Measurements from ENCODE around the gene DCTN5. TPM values are rescaled to one million over a fixed set of nuclear protein-coding genes. Genes with fewer than 3 reads are reported as not detected.

DCTN5 gene
- polyA plus RNA-seq, 1 donor: 54.0 TPM

GRCh38 chr16:23678430-23679273 lies 37.4 kb downstream of the DCTN5 start, which contains the start of gene PLK1:
Gene PLK1, plus strand, starts transcription at chr16:23678889. Its CDS starts 44 bp downstream, at chr16:23678933.
- Histone ChIP-seq H3K27me3 (ENCODE audit: control insufficient read depth, insufficient read depth, low read length) (no peaks in the 10 kb centered on the region), H3K27ac (ENCODE audit: low read length) (peak within 1 kb of the TSS; percentile 51), H3K9me3 (ENCODE audit: control insufficient read depth, low read depth, low read length) (no peaks in the 10 kb centered on the region), H3K36me3 (ENCODE audit: control insufficient read depth, insufficient read depth, low read length) (peaks cover 32% of the 10 kb centered on the region), H3K4me1 (ENCODE audit: control insufficient read depth, insufficient read depth, low read length) (peaks cover 29% of the 10 kb centered on the region), H3K4me3 (ENCODE audit: low read length) (peak within 1 kb of the TSS; percentile 67)
- DNase-seq: peak; percentile 71 to 86
- WGBS (ENCODE audit: insufficient coverage, low lambda C conversion rate): no CpG with 5 or more reads among the region's 75 CpGs

- H3K27ac ChIP-seq (ENCODE audit: low read length): no peak overlapping the region
- H3K9me3 ChIP-seq (ENCODE audit: control insufficient read depth, low read depth, low read length): no peaks in the 10 kb centered on the region
- peak; percentile 55 to 68 for DNase-seq
- H3K36me3 ChIP-seq (ENCODE audit: control insufficient read depth, insufficient read depth, low read length): peaks cover 38% of the 10 kb centered on the region
- WGBS (ENCODE audit: insufficient coverage, low lambda C conversion rate): no CpG with 5 or more reads among the region's 24 CpGs
- H3K4me1 ChIP-seq (ENCODE audit: control insufficient read depth, insufficient read depth, low read length): peaks cover 29% of the 10 kb centered on the region
- H3K27me3 ChIP-seq (ENCODE audit: control insufficient read depth, insufficient read depth, low read length): no peaks in the 10 kb centered on the region
- peak overlapping the region; percentile 67 for H3K4me3 ChIP-seq (ENCODE audit: low read length)
These were observed 38.2 kb downstream of the DCTN5 start for GRCh38 chr16:23679274-23679985.

- peaks cover 37% of the 10 kb centered on the region for H3K36me3 ChIP-seq (ENCODE audit: control insufficient read depth, insufficient read depth, low read length)
- no peaks in the 10 kb centered on the region for H3K9me3 ChIP-seq (ENCODE audit: control insufficient read depth, low read depth, low read length)
- peak overlapping the region; percentile 67 for H3K4me3 ChIP-seq (ENCODE audit: low read length)
- DNase-seq: no peak
- no peak overlapping the region for H3K27ac ChIP-seq (ENCODE audit: low read length)
- H3K27me3 ChIP-seq (ENCODE audit: control insufficient read depth, insufficient read depth, low read length): no peaks in the 10 kb centered on the region
- H3K4me1 ChIP-seq (ENCODE audit: control insufficient read depth, insufficient read depth, low read length): peaks cover 29% of the 10 kb centered on the region
- no CpG with 5 or more reads among the region's 6 CpGs for WGBS (ENCODE audit: insufficient coverage, low lambda C conversion rate)
These were observed 38.7 kb downstream of the DCTN5 start for GRCh38 chr16:23679986-23680336.

- Histone ChIP-seq H3K4me3 (ENCODE audit: low read length) (no peak overlapping the region), H3K36me3 (ENCODE audit: control insufficient read depth, insufficient read depth, low read length) (peaks cover 42% of the 10 kb centered on the region), H3K27ac (ENCODE audit: low read length) (no peak overlapping the region), H3K9me3 (ENCODE audit: control insufficient read depth, low read depth, low read length) (no peaks in the 10 kb centered on the region), H3K27me3 (ENCODE audit: control insufficient read depth, insufficient read depth, low read length) (no peaks in the 10 kb centered on the region), H3K4me1 (ENCODE audit: control insufficient read depth, insufficient read depth, low read length) (peaks cover 26% of the 10 kb centered on the region)
- no peak for DNase-seq
- WGBS (ENCODE audit: insufficient coverage, low lambda C conversion rate): no CpG with 5 or more reads among the region's 1 CpG
These were observed 40.9 kb downstream of the DCTN5 start for GRCh38 chr16:23682181-23682580.

- no peak overlapping the region for H3K4me3 ChIP-seq (ENCODE audit: low read length)
- H3K27ac ChIP-seq (ENCODE audit: low read length): no peak overlapping the region
- WGBS (ENCODE audit: insufficient coverage, low lambda C conversion rate): 100% methylated on average over 1 of the region's 3 CpGs
- H3K27me3 ChIP-seq (ENCODE audit: control insufficient read depth, insufficient read depth, low read length): no peaks in the 10 kb centered on the region
- no peak for DNase-seq
- no peaks in the 10 kb centered on the region for H3K9me3 ChIP-seq (ENCODE audit: control insufficient read depth, low read depth, low read length)
- peaks cover 14% of the 10 kb centered on the region for H3K4me1 ChIP-seq (ENCODE audit: control insufficient read depth, insufficient read depth, low read length)
- peaks cover 54% of the 10 kb centered on the region for H3K36me3 ChIP-seq (ENCODE audit: control insufficient read depth, insufficient read depth, low read length)
These were observed 42.2 kb downstream of the DCTN5 start for GRCh38 chr16:23683487-23683886.

- WGBS (ENCODE audit: insufficient coverage, low lambda C conversion rate): 100% methylated on average over 4 of the region's 16 CpGs
- Histone ChIP-seq H3K27me3 (ENCODE audit: control insufficient read depth, insufficient read depth, low read length) (no peaks in the 10 kb centered on the region), H3K27ac (ENCODE audit: low read length) (no peak overlapping the region)
These were observed 46.0 kb downstream of the DCTN5 start for GRCh38 chr16:23687034-23687808.

GRCh38 chr16:23689442-23690187 lies 48.3 kb downstream of the DCTN5 start:
- no peak for DNase-seq
- no peak overlapping the region for H3K4me3 ChIP-seq (ENCODE audit: low read length)
- H3K27ac ChIP-seq (ENCODE audit: low read length): no peak overlapping the region
- no CpG with 5 or more reads among the region's 36 CpGs for WGBS (ENCODE audit: insufficient coverage, low lambda C conversion rate)
- H3K9me3 ChIP-seq (ENCODE audit: control insufficient read depth, low read depth, low read length): no peaks in the 10 kb centered on the region
- no peaks in the 10 kb centered on the region for H3K4me1 ChIP-seq (ENCODE audit: control insufficient read depth, insufficient read depth, low read length)
- no peaks in the 10 kb centered on the region for H3K27me3 ChIP-seq (ENCODE audit: control insufficient read depth, insufficient read depth, low read length)
- peaks cover 57% of the 10 kb centered on the region for H3K36me3 ChIP-seq (ENCODE audit: control insufficient read depth, insufficient read depth, low read length)

More at GRCh38 chr16:23687034-23687808, 46.0 kb downstream of the DCTN5 start:
- Histone ChIP-seq H3K36me3 (ENCODE audit: control insufficient read depth, insufficient read depth, low read length) (peaks cover 72% of the 10 kb centered on the region), H3K9me3 (ENCODE audit: control insufficient read depth, low read depth, low read length) (no peaks in the 10 kb centered on the region), H3K4me1 (ENCODE audit: control insufficient read depth, insufficient read depth, low read length) (no peaks in the 10 kb centered on the region), H3K4me3 (ENCODE audit: low read length) (no peak overlapping the region)
- no peak for DNase-seq

GRCh38 chr16:23690771-23691482 lies 49.7 kb downstream of the DCTN5 start:
- no peak overlapping the region for H3K4me3 ChIP-seq (ENCODE audit: low read length)
- DNase-seq: no peak
- no peaks in the 10 kb centered on the region for H3K9me3 ChIP-seq (ENCODE audit: control insufficient read depth, low read depth, low read length)
- WGBS (ENCODE audit: insufficient coverage, low lambda C conversion rate): no CpG with 5 or more reads among the region's 25 CpGs
- no peaks in the 10 kb centered on the region for H3K27me3 ChIP-seq (ENCODE audit: control insufficient read depth, insufficient read depth, low read length)
- H3K27ac ChIP-seq (ENCODE audit: low read length): no peak overlapping the region
- H3K4me1 ChIP-seq (ENCODE audit: control insufficient read depth, insufficient read depth, low read length): no peaks in the 10 kb centered on the region
- H3K36me3 ChIP-seq (ENCODE audit: control insufficient read depth, insufficient read depth, low read length): peaks cover 54% of the 10 kb centered on the region

- no peak overlapping the region for H3K27ac ChIP-seq (ENCODE audit: low read length)
- no peak for DNase-seq
- H3K4me3 ChIP-seq (ENCODE audit: low read length): no peak overlapping the region
- peaks cover 50% of the 10 kb centered on the region for H3K36me3 ChIP-seq (ENCODE audit: control insufficient read depth, insufficient read depth, low read length)
- no peaks in the 10 kb centered on the region for H3K27me3 ChIP-seq (ENCODE audit: control insufficient read depth, insufficient read depth, low read length)
- H3K4me1 ChIP-seq (ENCODE audit: control insufficient read depth, insufficient read depth, low read length): no peaks in the 10 kb centered on the region
- WGBS (ENCODE audit: insufficient coverage, low lambda C conversion rate): no CpG with 5 or more reads among the region's 10 CpGs
- H3K9me3 ChIP-seq (ENCODE audit: control insufficient read depth, low read depth, low read length): no peaks in the 10 kb centered on the region
These were observed 50.4 kb downstream of the DCTN5 start for GRCh38 chr16:23691483-23692189.

Measured in large intestine (tissue), 3 donors.